Stimulated activated CD8-positive, alpha-beta memory T cell treated with anti-CD3 and anti-CD28 coated beads, Interleukin-15, amount 100 ng/mL, for 48 hours (primary cell): Measurements from ENCODE around the gene CPS1.

Experiments
- DNase-seq, 2 donors: peaks; one replicate each; pipeline ENCODE4 v3.0.0-alpha.2; 2020; ENCODE audit warnings: low read depth in 2 of 2

The CPS1 gene

GRCh38 chr2:210546424-210547208 is 9.8 kb upstream of the CPS1 start:
- no peak for DNase-seq

- no peak for DNase-seq
These were observed 8.4 kb upstream of the CPS1 start for GRCh38 chr2:210548031-210548430.

- no peak for DNase-seq
These were observed 7.5 kb upstream of the CPS1 start for GRCh38 chr2:210548878-210549384.

GRCh38 chr2:210551001-210551400 is 5.4 kb upstream of the CPS1 start:
- no peak for DNase-seq

GRCh38 chr2:210553373-210553772 is 3.0 kb upstream of the CPS1 start:
- no peak for DNase-seq

GRCh38 chr2:210555555-210555954 is 844 bp upstream of the CPS1 start:
- no peak for DNase-seq

- DNase-seq: no peak
These were observed 1.3 kb downstream of the CPS1 start for GRCh38 chr2:210557721-210558120.

- DNase-seq: no peak
These were observed 2.3 kb downstream of the CPS1 start for GRCh38 chr2:210558708-210559107.

GRCh38 chr2:210559182-210559581 is 2.8 kb downstream of the CPS1 start:
- DNase-seq: no peak

GRCh38 chr2:210561475-210561874 is 5.1 kb downstream of the CPS1 start:
- no peak for DNase-seq

GRCh38 chr2:210562091-210562490 is 5.7 kb downstream of the CPS1 start:
- no peak for DNase-seq

GRCh38 chr2:210562502-210563080 is 6.2 kb downstream of the CPS1 start:
- no peak for DNase-seq

GRCh38 chr2:210567279-210567678 is 10.9 kb downstream of the CPS1 start:
- no peak for DNase-seq

GRCh38 chr2:210568108-210568507 is 11.7 kb downstream of the CPS1 start:
- DNase-seq: no peak

GRCh38 chr2:210577263-210578071 is 21.1 kb downstream of the CPS1 start:
- DNase-seq: no peak

- DNase-seq: no peak
These were observed 28.4 kb downstream of the CPS1 start for GRCh38 chr2:210584834-210585233.

- no peak for DNase-seq
These were observed 30.0 kb downstream of the CPS1 start for GRCh38 chr2:210586381-210586780.

- no peak for DNase-seq
These were observed 35.3 kb downstream of the CPS1 start for GRCh38 chr2:210591663-210592062.

- DNase-seq: no peak
These were observed 36.3 kb downstream of the CPS1 start for GRCh38 chr2:210592726-210593125.

GRCh38 chr2:210593166-210593565 is 36.8 kb downstream of the CPS1 start:
- DNase-seq: no peak

- DNase-seq: no peak
These were observed 41.8 kb downstream of the CPS1 start for GRCh38 chr2:210598219-210598618.

- no peak for DNase-seq
These were observed 43.1 kb downstream of the CPS1 start for GRCh38 chr2:210599476-210599875.

- DNase-seq: no peak
These were observed 48.3 kb downstream of the CPS1 start for GRCh38 chr2:210604666-210605065.
